KOPT-K1 (cell line): Measurements from ENCODE around the gene UPK3BL2.
"Not testable (repeated sequence)": the region's sequence is repeated elsewhere in the genome, so short reads cannot be mapped to it uniquely, and the experiment has no call there.

Experiments
- H3K27ac ChIP-seq: fragments of 200-600 bp; sonication (generic); 2 replicates; pipeline ENCODE4 v1.5.1; 2016; ENCODE audit warnings: antibody characterized with exemption, mild to moderate bottlenecking, low read depth, low read length; ENCODE audit not compliant: poor library complexity, severe bottlenecking
- H3K36me3 ChIP-seq: fragments of 200-600 bp; sonication (generic); 2 replicates; pipeline ENCODE4 v1.5.1; 2017; ENCODE audit warnings: antibody characterized with exemption, mild to moderate bottlenecking, low read length, moderate library complexity; ENCODE audit not compliant: insufficient read depth
- H3K9me3 ChIP-seq: fragments of 200-600 bp; sonication (generic); 2 replicates; pipeline ENCODE4 v1.5.1; 2017; ENCODE audit warnings: antibody characterized with exemption, low read length, mild to moderate bottlenecking; ENCODE audit not compliant: insufficient read depth, poor library complexity, severe bottlenecking

UPK3BL2 gene

DNA sequence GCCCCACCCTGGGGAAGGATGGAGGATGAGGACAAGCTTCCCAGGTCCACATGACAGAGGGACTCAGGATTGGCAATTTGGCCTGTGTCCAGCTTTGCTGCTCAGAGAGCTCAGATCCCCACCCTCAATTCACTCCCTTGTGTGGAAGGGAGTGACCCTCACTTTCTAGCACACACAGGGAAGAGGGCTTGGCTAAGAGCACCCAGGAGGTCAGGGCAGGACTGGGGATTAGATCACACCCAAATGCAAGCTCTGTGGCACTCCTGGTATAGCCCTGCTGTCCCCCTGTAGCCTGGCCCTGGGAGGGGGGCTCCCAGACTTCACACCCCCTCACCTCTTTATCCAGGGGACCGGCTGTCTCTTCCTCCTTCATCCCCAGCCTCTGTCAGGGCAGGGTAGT lies 876 bp upstream of the UPK3BL2 start:
- H3K27ac ChIP-seq: not testable (repeated sequence)

GRCh38 chr7:102542771-102543170 lies 725 bp downstream of the UPK3BL2 start:
- not testable (repeated sequence) for H3K9me3 ChIP-seq, H3K27ac ChIP-seq

More for the DNA sequence above, 876 bp upstream of the UPK3BL2 start:
- not testable (repeated sequence) for H3K9me3 ChIP-seq, H3K36me3 ChIP-seq

GRCh38 chr7:102542083-102542482 lies 1.4 kb downstream of the UPK3BL2 start:
- H3K9me3 ChIP-seq, H3K27ac ChIP-seq, H3K36me3 ChIP-seq: not testable (repeated sequence)

More at GRCh38 chr7:102542771-102543170, 725 bp downstream of the UPK3BL2 start:
- not testable (repeated sequence) for H3K36me3 ChIP-seq

DNA sequence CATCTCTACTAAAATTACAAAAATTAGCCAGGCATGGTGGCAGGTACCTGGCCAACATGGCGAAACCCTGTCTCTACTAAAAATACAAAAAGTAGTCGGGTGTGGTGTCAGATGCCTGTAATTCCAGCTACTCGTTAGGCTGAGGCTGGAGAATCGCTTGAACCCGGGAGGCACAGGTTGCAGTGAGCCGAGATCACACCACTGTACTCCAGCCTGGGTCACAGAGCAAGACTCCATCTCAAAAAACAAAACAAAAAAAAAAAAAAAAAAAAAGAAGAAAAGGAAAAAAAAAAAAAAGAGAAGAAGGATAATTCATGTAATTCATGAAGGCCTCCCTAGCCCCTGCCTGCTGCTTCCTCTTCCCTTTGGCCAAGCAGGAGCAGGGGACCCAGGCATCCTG lies 2.9 kb downstream of the UPK3BL2 start:
- H3K9me3 ChIP-seq, H3K27ac ChIP-seq, H3K36me3 ChIP-seq: not testable (repeated sequence)

GRCh38 chr7:102535062-102535615 lies 8.4 kb downstream of the UPK3BL2 start:
- H3K27ac ChIP-seq, H3K9me3 ChIP-seq, H3K36me3 ChIP-seq: not testable (repeated sequence)

GRCh38 chr7:102532127-102532526 lies 11.4 kb downstream of the UPK3BL2 start:
- not testable (repeated sequence) for H3K9me3 ChIP-seq, H3K27ac ChIP-seq, H3K36me3 ChIP-seq

DNA sequence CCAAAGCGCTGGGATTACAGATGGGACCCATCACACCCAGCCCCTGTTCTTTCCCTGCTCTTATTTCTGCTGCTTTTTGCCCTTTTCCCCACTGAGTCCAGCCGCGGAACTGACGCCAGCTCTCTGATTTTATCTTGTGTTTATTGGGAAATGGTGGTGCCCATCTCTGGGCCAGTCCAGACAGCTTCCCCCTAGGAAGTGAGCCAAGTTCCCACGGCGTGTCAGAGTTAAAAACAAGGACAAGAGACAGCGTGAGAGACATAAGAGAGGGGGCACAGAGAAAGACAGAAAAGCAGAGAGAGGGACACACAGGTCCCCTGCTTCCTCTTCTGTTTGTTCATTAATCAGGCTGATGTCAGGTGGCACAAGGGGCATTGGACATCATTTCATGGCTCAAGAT lies 11.9 kb downstream of the UPK3BL2 start:
- H3K9me3 ChIP-seq, H3K27ac ChIP-seq, H3K36me3 ChIP-seq: not testable (repeated sequence)

DNA sequence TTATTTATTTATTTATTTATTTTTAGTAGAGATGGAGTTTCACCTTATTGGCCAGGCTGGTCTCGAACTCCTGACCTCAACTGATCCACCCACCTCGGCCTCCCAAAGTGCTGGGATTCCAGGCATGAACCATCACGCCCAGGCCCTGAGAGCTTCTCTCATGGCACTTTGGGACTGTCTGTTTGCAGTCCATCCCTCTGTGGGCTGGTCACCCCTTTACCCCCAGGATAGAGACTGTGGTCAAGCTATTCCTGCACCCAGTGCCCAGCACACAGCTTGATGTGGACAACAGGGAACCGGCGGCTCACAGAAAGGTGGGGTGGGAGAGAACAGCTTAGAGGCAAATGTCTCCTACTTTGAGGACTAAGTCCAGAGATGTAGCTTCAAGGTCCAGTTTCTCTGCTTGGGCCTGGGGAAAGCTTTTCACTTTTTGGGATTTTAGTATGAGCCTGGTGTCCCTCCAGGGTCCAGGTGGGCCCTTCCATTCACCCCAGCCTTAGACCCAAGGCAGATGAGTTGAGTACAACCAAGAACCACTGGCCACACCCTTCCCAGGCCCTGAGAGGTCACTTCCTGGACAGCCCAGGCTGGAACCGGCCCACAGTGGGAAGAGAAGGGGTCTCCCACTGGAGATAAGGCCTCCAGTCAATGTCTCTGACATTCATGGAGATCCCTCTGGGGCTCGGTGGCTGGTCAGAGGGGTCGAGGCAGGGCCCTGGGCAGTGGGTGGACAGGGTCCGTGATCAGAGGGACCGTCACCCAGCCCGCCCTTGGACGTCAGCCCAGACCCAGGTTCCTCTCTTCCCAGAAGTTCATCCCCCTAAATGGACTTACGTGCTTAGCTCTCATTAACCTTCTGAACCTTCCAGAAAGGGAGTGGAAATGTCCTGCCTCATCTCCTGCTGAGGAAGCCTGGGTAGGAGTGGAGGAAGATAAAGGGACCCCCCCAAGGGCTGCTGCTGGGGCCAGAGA lies 15.4 kb downstream of the UPK3BL2 start:
- H3K27ac ChIP-seq, H3K36me3 ChIP-seq, H3K9me3 ChIP-seq: not testable (repeated sequence)

GRCh38 chr7:102527182-102527581 lies 16.3 kb downstream of the UPK3BL2 start:
- H3K9me3 ChIP-seq, H3K36me3 ChIP-seq, H3K27ac ChIP-seq: not testable (repeated sequence)

DNA sequence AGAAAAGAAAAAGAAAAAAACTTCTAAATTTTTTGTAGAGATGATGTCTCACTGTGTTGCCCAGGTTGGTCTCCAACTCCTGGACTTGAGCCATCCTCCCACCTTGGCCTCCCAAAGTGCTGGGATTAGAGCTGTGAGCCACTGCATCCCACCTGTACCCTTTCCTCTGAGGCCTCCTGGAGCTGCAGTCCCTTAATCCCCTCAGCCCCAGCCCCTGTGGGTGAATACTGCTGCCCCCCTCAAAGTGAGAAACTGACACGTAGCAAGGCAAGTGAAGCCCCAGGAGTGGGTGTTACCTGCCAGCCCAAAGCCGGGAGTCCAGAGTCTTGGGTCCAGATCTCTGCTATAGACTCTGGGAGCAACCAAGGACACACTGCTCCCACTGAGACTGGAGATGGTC lies 18.7 kb downstream of the UPK3BL2 start:
- H3K36me3 ChIP-seq, H3K27ac ChIP-seq, H3K9me3 ChIP-seq: not testable (repeated sequence)

- H3K9me3 ChIP-seq, H3K27ac ChIP-seq, H3K36me3 ChIP-seq: not testable (repeated sequence)
Measured at GRCh38 chr7:102520797-102521196, 22.7 kb downstream of the UPK3BL2 start.

GRCh38 chr7:102517550-102518147 lies 25.8 kb downstream of the UPK3BL2 start, which contains the start of gene RASA4B:
RASA4B (minus strand) TSS chr7:102517777; CDS start chr7:102517710, 67 bp downstream.
- not testable (repeated sequence) for H3K9me3 ChIP-seq, H3K36me3 ChIP-seq, H3K27ac ChIP-seq

DNA sequence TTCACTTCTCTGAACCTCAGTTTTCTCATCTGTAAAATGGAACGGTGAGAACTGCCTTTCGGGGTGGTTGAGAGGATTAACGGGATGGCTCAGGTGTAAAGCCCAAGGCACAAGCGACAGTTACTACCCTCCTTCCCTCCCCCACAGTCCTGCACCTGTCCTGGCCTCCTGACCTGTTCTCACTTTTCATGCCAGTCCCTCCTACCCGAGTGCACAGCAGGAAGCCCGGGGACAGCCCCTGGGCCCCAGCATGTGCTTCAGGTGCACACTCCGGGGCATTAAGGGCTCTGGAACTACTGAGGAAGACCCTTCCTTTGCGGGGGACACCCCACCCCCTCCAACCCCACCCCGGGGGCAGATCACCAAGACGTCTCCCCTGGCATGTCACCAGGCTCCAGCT lies 26.5 kb downstream of the UPK3BL2 start:
- H3K36me3 ChIP-seq, H3K27ac ChIP-seq, H3K9me3 ChIP-seq: not testable (repeated sequence)

GRCh38 chr7:102515889-102516288 lies 27.6 kb downstream of the UPK3BL2 start:
- not testable (repeated sequence) for H3K27ac ChIP-seq, H3K36me3 ChIP-seq, H3K9me3 ChIP-seq

DNA sequence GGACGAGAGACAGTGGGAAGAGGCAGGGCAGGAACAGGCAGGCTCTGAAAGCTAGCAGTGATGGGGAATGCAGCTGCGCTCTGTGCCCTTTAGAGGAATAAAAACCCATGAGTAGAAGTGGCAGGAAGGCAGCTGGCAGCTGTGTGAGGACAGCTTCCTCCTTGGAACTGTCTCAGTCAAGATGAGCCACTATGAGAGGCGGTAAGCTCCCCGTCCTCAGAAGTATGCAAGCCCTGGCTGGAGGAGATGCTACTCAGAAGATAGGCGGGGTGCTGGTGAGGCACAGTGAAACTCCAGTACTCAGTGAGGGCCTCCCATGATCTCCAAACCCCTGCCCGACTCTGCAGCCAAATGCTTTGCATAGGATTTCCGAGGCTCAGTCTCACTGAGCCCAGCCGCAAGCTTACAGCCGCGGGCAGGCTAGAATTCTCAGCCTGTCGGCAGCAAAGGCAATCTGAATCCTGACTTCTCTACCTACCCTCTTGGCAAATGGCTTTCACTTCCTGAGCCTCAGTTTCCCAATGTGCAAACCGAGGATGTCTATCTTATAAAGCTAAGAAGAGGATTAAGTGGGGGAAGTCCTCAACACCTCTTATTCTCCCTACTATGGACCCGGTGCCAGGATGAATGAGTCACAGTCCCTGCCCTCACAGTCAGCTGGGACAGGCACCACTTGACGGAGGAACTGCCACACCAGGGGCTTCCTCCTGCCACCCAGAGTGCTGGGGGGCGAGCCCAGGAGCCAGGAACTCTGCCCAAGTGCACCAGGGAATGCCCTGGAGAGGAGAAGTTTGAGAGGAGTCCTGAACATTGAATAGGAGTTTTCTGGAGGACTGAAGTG lies 28.4 kb downstream of the UPK3BL2 start:
- not testable (repeated sequence) for H3K27ac ChIP-seq, H3K36me3 ChIP-seq, H3K9me3 ChIP-seq
